CD4-positive, alpha-beta T cell treated with Interleukin-17A for 4 hours (primary cell): ENCODE results near the gene TATDN2.
"Not testable (repeated sequence)": the region's sequence is repeated elsewhere in the genome, so short reads cannot be mapped to it uniquely, and the experiment has no call there.

Source experiments
- DNase-seq: peaks from one replicate; pipeline ENCODE4 v3.0.0-alpha.2; 2020; ENCODE audit warnings: mixed read lengths

Gene TATDN2

GRCh38 chr3:10235551-10235950 lies 12.7 kb upstream of the TATDN2 start:
- DNase-seq: no peak

- DNase-seq: peak; percentile 58
Observed at GRCh38 chr3:10238345-10239183, 9.7 kb upstream of the TATDN2 start.

DNA sequence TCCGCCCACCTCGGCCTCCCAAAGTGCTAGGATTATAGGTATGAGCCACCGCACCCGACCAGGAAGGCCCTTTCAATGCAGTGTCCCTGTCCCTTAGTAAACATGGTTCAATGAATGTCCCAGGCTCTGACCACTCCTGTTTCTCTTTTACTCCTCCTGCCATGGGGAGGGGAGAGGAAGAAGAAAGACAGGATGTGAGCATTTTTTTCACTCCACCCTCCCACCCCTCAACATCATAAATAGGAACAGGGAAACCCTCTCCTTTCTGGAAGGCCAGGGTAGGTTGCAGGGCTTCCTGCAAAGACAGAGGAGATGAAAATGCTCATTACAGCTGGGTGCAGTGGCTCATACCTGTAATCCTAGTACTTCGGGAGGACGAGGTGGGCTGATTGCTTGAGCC lies 7.5 kb upstream of the TATDN2 start:
- no peak for DNase-seq

- peak; percentile 82 for DNase-seq
Observed at GRCh38 chr3:10242182-10243065, 5.8 kb upstream of the TATDN2 start.

DNA sequence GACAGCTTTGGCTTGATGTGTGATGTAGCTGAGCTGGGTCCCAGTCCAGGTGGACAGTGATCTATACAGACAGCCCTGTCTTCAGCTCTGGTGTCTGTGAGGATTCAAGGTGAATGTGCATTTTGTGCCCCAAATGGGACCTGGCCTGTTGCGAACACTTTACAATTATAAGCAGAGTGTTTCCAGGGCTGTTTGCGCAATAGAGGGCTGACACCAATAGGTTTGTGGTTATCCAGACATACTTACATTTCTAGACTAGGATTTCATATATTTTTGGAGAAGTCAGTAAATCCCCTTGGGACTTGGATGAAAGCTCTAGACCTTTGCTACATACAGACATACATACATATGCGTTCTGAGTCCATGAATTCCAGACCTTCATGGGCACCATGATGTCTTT lies 4.2 kb upstream of the TATDN2 start:
- no peak for DNase-seq

DNA sequence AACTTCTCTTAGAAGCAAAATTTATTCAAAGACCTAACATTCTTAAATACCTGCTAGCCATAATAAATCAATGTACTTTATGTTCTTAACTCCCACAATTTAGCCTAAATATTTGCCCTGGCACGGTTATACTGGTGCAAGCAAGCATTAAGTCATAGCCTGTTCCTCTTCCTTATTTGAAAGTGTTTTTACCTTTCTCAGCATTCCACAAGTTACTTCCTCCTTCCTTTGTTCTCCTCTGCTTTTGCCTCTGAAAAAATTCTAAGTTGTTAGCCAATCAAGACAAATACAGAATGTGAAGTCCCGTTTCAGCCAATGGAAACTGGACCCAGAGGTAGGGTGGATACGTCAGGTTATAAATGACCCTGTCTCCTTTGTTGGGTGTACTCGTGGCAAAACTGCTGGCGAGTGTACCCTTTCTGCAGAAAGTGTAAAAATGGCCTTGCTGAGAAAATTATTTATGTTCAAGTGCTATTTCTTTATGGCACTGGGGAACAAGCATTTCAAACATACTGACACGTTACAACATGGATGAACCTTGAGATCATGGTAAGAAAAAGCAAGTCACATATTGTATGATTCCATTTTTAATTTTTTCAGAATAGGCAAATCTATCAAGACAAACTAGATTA lies 3.1 kb upstream of the TATDN2 start:
- no peak for DNase-seq

- DNase-seq: no peak
Observed at GRCh38 chr3:10247679-10248183, 528 bp upstream of the TATDN2 start.

DNA sequence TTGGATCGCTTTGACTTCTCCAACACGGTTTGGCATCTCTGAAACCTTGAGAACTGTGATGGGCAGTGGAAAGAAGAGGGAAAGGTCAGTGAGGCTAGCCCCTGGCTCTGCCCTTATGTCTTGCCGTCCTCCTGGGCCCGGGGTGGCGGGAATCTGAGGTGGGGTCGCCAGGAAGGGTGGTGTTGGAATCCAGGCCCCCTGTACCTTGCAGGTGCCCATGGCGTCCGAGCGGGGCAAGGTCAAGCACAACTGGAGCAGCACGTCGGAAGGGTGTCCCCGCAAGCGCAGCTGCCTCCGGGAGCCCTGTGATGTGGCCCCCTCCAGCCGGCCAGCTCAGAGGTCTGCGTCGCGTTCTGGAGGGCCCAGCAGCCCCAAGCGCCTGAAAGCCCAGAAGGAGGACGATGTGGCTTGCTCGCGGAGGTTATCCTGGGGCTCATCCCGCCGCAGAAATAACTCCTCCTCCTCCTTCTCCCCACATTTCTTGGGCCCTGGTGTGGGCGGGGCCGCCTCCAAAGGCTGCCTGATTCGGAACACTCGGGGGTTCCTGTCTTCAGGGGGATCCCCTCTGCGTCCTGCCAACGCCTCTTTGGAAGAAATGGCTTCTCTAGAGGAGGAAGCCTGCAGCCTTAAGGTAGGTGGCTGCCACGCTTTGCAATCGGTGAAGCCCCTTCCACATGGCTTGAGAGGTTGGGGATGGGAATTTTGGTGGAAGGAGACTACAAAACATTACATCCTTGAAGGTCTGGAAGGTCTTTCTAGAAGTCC lies 907 bp downstream of the TATDN2 start:
- peak; percentile 53 for DNase-seq

- no peak for DNase-seq
Observed at GRCh38 chr3:10249833-10250232, 1.6 kb downstream of the TATDN2 start.

DNA sequence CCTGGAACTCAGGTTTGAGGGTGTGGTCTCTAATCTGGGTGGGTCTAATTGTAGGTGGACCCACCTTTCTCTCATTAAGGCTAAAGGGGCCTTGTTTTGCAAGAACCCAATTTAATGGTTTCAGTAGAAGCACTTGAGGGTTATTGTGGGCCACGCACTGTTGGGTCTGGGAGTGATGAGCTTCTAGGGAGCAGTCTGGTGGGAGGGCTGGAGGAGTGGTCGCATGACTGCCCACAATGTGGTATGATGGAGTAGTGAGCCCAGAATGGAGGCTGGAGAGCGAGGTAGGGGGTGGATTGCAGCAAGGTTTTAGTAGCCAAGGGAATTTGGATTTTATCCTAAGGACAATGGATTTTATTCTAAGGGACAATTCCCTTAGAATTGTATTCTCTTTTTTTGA lies 2.7 kb downstream of the TATDN2 start:
- no peak for DNase-seq

DNA sequence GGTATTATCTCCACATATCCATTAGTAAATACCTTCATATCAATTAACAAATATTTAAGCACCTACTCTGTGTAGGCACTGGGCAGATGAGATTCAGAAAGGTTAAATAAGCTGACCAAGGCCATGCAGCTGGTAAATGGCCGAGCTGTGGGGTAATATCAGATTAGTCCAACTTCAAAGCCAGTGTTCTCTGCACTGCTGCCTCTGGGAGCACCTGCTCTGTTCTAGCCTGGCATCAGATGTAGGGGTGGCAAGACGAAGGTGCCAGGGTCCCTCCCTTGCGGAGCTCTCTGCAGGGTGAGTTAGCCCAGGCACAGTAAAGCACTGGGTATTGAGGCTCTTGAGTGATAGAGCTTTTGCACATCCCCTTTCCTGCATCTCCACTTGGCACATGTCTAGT lies 5.5 kb downstream of the TATDN2 start:
- DNase-seq: no peak

DNA sequence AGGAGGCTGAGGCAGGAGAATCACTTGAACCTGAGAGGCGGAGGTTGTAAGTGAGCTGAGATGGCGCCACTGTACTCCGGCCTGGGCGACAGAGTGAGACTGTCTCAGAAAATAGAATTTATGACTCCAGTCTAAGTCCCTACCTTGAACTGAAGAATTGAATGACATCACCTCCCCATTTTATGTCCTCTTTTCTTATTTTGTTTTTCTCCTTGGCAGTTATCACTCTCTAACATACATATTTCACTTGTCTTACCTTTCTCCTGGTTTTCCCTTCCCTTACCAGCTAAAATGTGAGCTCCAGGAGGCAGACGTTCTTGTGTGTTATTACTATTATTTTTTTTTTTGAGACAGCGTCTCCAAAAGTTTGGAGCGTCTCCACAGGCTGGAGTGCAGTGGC lies 7.6 kb downstream of the TATDN2 start:
- DNase-seq: no peak

GRCh38 chr3:10259036-10259435 lies 10.8 kb downstream of the TATDN2 start:
- no peak for DNase-seq

- DNase-seq: no peak
Observed at GRCh38 chr3:10259798-10260197, 11.5 kb downstream of the TATDN2 start.

GRCh38 chr3:10260211-10260701 lies 12.0 kb downstream of the TATDN2 start:
- DNase-seq: no peak

DNA sequence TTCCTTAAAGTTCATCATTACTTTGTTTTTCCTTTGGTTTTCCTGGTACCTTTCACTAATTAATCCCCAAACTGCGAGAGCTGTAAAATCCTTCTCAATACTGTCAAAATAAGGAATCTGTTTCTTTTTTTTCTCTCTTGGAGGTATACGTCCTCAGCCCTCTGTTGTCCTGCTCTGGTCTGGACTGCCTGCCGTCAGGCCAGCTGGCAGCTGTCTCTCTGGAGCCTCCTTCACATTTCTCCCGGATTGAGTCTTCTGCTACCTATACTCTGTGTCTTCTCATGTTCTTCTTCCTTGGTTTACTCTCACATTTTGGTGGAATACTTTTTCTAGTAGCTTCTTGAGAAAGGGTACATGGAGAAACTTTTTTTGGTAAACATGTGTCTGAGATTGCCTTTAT lies 13.8 kb downstream of the TATDN2 start:
- no peak for DNase-seq

DNA sequence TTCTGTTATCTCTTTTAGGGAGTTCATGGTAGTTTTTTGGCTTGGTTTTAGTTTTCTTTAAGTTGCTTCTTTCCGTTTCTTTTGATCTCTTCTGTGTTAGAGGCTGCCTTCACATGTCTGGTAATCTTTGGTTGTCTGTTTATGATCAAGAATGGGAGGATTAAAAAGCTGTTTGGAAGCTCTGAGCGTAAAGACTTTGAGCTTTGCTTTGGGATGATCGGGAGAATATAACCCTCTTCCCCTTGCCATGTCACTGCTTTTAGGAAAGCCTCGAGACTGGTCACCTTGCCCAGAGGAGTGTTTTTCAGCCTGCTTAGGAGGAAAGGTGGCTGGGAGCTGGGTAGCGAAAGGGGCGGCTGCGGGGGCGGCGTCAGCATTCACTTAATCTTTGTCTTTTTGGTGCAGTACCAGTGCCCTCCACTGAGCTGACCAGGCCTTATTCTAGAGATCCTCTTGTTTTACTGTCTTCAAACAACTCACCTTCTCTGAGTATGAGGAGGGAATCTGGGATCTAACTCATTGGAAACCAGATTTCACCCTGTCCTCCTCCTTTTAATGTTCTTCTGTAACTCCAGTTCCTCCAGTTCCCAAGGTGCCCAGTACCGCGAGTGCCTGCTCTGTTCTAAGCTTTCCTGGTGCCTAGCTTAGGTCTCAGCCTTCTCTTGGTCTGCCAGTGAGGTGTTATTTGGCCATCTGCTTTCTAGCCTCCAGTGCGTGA lies 15.5 kb downstream of the TATDN2 start:
- peak; percentile 78 for DNase-seq

GRCh38 chr3:10265833-10266232 lies 17.6 kb downstream of the TATDN2 start:
- no peak for DNase-seq

- DNase-seq: not testable (repeated sequence)
Observed at GRCh38 chr3:10266936-10267335, 18.7 kb downstream of the TATDN2 start.

- DNase-seq: no peak
Observed at GRCh38 chr3:10268116-10268515, 19.9 kb downstream of the TATDN2 start.

GRCh38 chr3:10268930-10269329 lies 20.7 kb downstream of the TATDN2 start:
- DNase-seq: no peak

GRCh38 chr3:10269443-10269842 lies 21.2 kb downstream of the TATDN2 start:
- no peak for DNase-seq
